ELF-1 (cell line): ENCODE results near the gene FBXL16.
A peak's percentile ranks its signal among the peaks of the same experiment; 100 is the strongest.

Experiments used
- DNase-seq: peaks from one replicate; pipeline ENCODE4 v3.0.0-alpha.2; 2016; ENCODE audit warnings: low read depth, low spot score

The FBXL16 gene

DNA sequence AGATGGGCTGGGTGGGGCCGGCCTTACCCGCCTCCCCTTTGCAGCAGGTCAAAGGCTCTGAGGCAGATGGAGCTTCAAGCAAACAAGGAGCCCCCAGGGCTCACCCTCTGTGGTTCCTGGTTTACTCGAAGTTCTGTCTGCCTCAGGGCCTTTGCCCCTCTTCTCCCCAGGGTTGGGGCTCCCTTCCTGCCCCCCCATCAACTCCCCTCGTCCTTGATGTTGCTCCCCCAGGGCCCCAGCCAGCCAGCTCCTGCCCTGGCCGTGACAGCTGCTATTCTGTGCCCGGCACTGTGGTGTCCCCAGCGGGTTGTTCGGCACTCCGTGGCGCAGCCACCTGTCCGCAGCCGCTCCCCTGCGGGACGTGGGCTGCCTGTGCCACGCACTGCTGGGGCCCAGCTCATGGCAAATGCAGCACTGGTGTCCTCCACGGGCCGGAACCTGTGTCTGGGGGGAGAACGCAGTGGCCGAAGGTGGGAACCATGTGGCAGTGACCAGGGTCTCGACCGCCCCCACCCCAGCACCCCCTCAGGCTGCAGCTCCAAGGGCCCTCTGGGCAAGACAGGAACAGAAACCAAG lies 5.0 kb upstream of the FBXL16 start:
- no peak for DNase-seq

- peak; percentile 89 for DNase-seq
Observed at GRCh38 chr16:709566-710499, 4.2 kb upstream of the FBXL16 start.

- DNase-seq = no peak
Observed at GRCh38 chr16:708959-709358, 3.4 kb upstream of the FBXL16 start.

DNA sequence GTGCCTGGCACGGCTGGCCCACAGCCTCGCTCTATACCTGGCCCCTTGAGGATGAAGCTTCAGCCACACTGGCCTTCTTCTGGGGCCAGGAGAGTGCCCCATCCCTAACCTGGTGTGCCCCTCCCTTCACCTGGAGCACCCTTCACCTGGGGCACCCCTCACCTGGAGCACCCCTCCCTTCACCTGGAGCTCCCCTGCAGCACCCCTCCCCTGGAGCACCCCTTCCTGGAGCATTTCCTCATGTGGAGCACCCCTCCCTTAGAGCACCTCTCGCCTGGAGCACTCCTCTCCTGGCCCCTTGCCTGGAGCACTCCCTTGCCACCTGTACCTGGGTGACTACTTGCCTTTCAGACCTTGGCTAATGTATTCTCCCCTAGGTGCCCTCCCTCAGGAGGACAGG lies 2.4 kb upstream of the FBXL16 start:
- no peak for DNase-seq

DNA sequence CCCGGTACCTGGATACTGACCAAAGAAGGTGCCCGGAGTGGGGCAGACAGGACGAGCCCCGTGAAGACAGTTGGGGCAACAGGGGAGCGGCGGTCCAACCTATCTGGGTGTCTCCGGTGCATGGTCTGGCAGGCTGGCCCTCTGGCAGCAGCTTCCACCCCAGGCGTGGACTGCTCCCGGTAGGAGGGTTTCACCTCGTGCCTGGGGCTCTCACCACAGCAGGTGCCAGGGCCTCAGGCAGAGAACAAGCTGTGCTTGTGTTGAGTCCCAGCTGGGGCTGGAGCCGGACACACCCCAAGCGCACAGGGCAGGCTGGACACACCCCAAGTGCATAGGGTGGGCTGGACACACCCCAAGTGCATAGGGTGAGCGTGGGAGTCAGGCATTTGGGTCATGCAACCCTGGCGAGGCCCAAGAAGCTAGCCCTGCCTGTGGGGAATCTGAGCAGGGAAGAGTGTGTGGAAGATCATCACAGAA lies 1.5 kb upstream of the FBXL16 start:
- no peak for DNase-seq

- DNase-seq = no peak
Observed at GRCh38 chr16:706189-707061, 824 bp upstream of the FBXL16 start.

GRCh38 chr16:704552-705380 lies 835 bp downstream of the FBXL16 start:
- no peak for DNase-seq

DNA sequence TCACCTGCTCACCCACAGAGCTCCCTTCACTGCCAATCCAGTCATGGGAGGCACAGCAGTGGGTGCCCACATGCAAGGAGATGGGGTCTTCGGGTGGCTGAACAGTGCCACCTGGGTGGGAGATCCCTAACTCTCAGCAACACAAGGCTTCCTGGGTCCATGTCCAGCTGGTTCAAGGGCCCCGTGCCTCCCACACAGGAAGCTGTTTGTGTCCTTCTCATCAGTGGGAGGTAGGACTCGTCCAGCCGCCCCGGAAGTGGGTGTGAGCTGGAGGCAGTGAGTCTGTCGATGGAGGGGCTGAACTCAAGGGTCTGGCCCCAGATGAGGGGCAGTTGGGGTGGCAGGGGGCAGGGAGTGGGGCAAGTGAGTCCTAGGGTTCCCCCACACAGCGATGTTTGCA lies 1.6 kb downstream of the FBXL16 start:
- no peak for DNase-seq

DNA sequence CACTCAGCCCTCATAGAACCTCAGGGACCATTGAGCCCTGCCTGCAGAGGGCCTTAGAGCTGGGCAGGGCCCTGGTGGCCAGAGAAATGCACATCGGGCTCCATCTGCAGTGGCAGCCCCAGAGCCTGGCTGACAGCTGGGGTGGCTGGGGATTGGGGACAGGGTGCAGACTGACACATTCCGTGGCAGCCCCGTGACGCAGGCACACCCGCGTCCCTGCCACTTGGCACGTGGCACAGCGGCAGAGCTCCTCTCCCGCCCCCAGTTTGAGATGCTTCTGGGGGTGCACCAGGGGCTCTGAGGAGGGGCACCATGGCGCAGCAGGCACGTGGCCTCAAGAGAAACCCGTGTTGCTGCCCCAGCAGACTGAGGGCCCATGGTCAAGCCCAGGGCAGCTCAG lies 2.2 kb downstream of the FBXL16 start:
- DNase-seq = no peak

GRCh38 chr16:702341-702740 lies 3.3 kb downstream of the FBXL16 start:
- DNase-seq = no peak

DNA sequence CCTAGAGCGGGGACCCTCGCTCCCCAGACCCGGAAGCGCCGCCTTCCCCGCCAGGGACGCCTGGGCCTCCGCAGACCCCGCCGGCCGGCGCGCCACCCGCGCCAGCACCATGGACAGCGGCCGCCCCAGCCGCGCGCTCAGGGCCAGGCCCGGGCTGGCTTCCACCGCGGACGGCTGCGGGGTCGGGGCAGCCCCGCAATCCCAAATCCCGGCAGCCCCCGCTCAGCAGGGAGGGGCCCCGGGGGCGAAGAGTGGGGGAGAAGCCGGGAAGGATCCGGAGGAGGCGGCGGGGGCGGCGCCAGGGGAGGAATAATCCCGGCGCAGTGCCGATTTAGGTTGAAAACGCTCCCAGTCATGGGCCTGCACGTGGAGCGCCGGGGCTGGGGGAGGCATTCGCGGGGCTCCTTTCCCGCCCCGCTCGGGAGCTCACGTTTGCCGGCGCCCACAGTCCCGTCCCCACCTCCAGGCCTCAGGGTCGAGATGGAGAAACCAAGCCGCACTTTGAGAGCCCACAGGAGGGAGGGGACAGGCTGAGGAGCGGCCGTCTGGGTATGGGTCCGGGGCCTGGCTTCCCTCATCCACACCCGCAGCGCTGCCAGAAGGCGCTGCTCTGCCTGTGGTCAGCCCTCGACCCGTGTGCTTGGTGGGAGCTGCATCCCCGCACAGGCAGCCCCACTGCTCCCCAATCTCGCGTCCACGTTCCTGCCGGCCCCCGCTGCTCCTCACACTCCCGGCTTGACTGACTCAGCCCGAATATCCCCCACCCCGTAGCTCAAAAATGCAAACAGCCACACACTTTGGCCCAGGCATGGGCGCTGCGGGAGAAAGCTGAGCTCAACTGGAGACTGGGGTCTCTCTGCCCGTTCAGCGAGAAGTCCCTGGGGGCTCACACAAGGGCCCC lies 4.7 kb downstream of the FBXL16 start:
- no peak for DNase-seq

GRCh38 chr16:698911-699671 lies 6.5 kb downstream of the FBXL16 start:
- DNase-seq = no peak

DNA sequence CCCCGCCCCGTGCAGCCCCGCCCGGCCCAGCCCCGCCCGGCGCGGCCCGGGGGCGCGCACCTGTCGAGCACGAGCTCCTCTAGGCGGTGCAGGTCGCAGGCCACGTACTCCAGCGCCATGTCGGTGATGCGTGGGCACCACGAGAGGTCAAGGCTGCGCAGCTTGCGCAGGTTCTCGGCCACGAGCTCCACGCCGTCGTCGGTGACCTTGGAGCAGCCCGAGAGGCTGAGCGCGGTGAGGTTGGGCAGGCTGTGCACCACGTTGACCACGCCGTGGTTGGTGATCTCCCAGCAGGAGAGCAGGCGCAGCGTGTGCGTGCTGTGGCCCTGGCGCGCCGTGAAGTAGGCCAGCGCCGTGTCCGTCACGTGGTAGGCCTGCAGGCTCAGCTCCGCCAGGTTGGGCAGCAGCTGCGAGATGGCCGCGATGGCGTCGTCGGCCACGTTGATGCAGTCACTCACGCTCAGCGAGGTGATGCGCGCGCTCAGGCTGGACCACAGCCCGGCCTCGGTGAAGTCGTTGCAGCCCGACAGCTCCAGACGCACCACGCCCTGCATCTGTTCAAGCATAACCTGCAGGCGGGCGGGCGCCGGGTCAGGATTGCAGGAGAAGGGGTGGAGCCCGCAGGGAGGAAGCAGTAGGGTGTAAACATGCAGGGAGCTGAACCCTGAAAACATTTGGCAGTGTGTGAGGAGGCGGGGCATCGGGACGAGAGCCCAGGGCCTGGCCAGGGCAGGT lies 10.1 kb downstream of the FBXL16 start:
- no peak for DNase-seq

DNA sequence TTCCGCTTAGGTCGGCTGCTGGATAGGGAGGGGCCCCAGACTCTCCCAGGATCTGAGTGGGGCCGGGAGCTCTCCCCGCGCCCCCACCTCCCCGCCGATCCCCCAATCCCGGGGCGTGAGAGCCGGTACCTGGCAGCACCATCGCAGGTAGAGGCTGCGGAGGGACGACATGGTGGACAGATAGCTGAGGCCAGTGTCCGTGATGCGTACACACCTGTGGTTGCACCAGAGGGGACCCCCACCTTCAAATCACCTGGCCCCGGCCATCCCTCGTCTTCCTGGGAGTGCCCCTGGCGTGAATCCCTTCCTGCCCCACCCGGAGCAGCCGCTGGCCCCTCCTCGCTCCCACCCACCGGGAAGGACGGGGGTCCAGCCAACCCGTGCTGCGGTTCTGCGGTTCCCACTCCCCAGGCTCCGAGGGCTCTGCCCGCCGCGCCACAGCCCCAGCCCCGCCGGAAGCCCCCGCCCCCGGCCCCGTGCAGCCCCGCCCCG lies 10.7 kb downstream of the FBXL16 start:
- no peak for DNase-seq

GRCh38 chr16:694187-694862 lies 11.3 kb downstream of the FBXL16 start:
- DNase-seq = peak; percentile 62

- DNase-seq = no peak
Observed at GRCh38 chr16:693766-694165, 11.8 kb downstream of the FBXL16 start.

DNA sequence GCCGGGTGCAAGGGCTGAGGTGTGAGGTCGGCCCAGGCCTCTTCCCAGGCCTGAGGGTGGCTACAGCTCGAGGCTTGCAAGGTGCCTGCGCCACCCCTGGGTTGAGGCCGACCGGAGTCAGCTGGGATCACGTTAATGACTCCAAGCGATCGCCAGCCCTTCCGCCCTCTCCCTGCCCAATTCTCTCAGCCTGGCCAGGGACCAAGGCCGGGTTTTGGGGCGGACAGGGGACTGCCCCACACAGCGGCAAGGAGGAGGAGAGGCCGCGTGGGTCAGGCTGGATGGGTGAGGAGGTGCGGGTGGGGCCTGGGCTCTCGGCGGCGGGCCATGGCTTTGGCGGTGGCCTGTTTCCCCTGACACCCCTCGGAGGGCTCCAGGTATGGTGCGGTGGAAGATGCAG lies 12.2 kb downstream of the FBXL16 start:
- DNase-seq = no peak
